Rectal smooth muscle tissue (tissue), 1 donor: ENCODE measurements around the gene CEBPA.

Source experiments
- H3K27ac ChIP-seq: one replicate; pipeline ENCODE4 v1.7.0; 2013; ENCODE audit warnings: low read depth, low read length, inconsistent platforms
- H3K27me3 ChIP-seq: one replicate; pipeline ENCODE4 v1.7.0; 2013; ENCODE audit warnings: low read length; ENCODE audit not compliant: control insufficient read depth, insufficient read depth
- H3K36me3 ChIP-seq: one replicate; pipeline ENCODE4 v1.7.0; 2013; ENCODE audit warnings: low read length; ENCODE audit not compliant: control insufficient read depth, insufficient read depth
- H3K4me1 ChIP-seq: one replicate; pipeline ENCODE4 v1.7.0; 2013; ENCODE audit warnings: low read length; ENCODE audit not compliant: control insufficient read depth, insufficient read depth
- H3K4me3 ChIP-seq: one replicate; pipeline ENCODE4 v1.7.0; 2013; ENCODE audit warnings: low read length
- H3K9ac ChIP-seq: one replicate; pipeline ENCODE4 v1.7.0; 2013; ENCODE audit warnings: low read length

CEBPA gene

GRCh38 chr19:33339016-33339984 is 37.0 kb upstream of the CEBPA start:
- H3K4me1 ChIP-seq = no peaks in the 10 kb centered on the region
- H3K27me3 ChIP-seq = no peaks in the 10 kb centered on the region
- H3K4me3 ChIP-seq = no peak overlapping the region
- no peaks in the 10 kb centered on the region for H3K36me3 ChIP-seq
- H3K9ac ChIP-seq = no peak overlapping the region
- H3K27ac ChIP-seq = no peak overlapping the region

- Histone ChIP-seq H3K9ac (no peak overlapping the region), H3K36me3 (no peaks in the 10 kb centered on the region), H3K27ac (no peak overlapping the region), H3K27me3 (no peaks in the 10 kb centered on the region), H3K4me3 (no peak overlapping the region), H3K4me1 (no peaks in the 10 kb centered on the region)
Measured at GRCh38 chr19:33335446-33335845, 33.1 kb upstream of the CEBPA start.

GRCh38 chr19:33334271-33334670 is 31.9 kb upstream of the CEBPA start:
- Histone ChIP-seq H3K27me3 (no peaks in the 10 kb centered on the region), H3K27ac (no peak overlapping the region), H3K4me3 (no peak overlapping the region), H3K36me3 (no peaks in the 10 kb centered on the region), H3K9ac (no peak overlapping the region), H3K4me1 (no peaks in the 10 kb centered on the region)

GRCh38 chr19:33333642-33334041 is 31.3 kb upstream of the CEBPA start:
- no peaks in the 10 kb centered on the region for H3K4me1 ChIP-seq
- H3K4me3 ChIP-seq = no peak overlapping the region
- H3K36me3 ChIP-seq = no peaks in the 10 kb centered on the region
- H3K27me3 ChIP-seq = no peaks in the 10 kb centered on the region
- no peak overlapping the region for H3K27ac ChIP-seq
- H3K9ac ChIP-seq = no peak overlapping the region

GRCh38 chr19:33333151-33333550 is 30.8 kb upstream of the CEBPA start:
- no peaks in the 10 kb centered on the region for H3K27me3 ChIP-seq

DNA sequence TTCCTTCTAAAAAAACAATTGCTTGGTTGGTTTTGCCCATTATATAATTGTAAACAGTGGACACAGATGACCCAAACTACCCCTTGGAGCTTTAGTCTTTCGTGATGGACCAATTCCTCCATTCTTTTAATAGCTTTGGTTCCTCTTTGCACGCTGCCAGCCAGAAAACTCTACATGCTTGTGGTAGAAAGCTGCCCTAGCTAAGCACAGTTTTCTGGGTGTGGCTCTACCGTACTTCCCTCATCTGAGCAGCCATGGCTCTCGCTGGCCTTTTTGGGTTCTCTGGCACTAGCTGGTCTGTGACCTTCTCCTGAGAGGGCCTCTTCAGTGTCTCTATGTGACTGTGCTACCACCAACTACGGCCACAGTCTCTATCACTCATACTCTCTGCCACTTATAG is 29.9 kb upstream of the CEBPA start:
- no peak overlapping the region for H3K4me3 ChIP-seq
- no peak overlapping the region for H3K9ac ChIP-seq
- no peaks in the 10 kb centered on the region for H3K27me3 ChIP-seq
- H3K4me1 ChIP-seq = no peaks in the 10 kb centered on the region
- no peak overlapping the region for H3K27ac ChIP-seq
- H3K36me3 ChIP-seq = no peaks in the 10 kb centered on the region

More at GRCh38 chr19:33333151-33333550, 30.8 kb upstream of the CEBPA start:
- H3K4me3 ChIP-seq = no peak overlapping the region
- H3K9ac ChIP-seq = no peak overlapping the region
- no peaks in the 10 kb centered on the region for H3K4me1 ChIP-seq
- H3K27ac ChIP-seq = no peak overlapping the region
- H3K36me3 ChIP-seq = no peaks in the 10 kb centered on the region

DNA sequence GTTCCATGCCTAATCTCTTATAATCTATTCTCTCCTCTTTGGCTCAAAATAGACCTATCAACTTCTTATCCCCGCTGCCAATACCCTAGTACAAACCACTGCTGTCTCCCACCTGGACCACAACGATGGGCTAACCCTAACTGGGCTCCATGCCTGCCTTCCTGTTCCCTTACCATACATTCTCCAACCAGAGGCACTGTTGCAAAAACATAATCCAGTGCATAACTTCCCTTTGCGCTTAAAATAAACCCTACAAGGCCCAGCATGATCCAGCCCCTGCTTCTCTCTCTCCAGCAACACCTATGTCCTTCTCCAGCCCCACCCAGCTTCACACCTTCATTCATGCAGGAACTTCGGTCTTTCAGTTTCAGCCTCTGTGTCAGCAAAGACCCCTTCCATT is 27.4 kb upstream of the CEBPA start:
- Histone ChIP-seq H3K9ac (no peak overlapping the region), H3K4me1 (no peaks in the 10 kb centered on the region)

GRCh38 chr19:33329060-33329459 is 26.7 kb upstream of the CEBPA start:
- Histone ChIP-seq H3K27ac (no peak overlapping the region), H3K4me1 (no peaks in the 10 kb centered on the region), H3K9ac (no peak overlapping the region), H3K27me3 (no peaks in the 10 kb centered on the region), H3K36me3 (no peaks in the 10 kb centered on the region), H3K4me3 (no peak overlapping the region)

More for the DNA sequence above, 27.4 kb upstream of the CEBPA start:
- no peaks in the 10 kb centered on the region for H3K36me3 ChIP-seq
- no peak overlapping the region for H3K4me3 ChIP-seq
- H3K27me3 ChIP-seq = no peaks in the 10 kb centered on the region
- H3K27ac ChIP-seq = no peak overlapping the region

DNA sequence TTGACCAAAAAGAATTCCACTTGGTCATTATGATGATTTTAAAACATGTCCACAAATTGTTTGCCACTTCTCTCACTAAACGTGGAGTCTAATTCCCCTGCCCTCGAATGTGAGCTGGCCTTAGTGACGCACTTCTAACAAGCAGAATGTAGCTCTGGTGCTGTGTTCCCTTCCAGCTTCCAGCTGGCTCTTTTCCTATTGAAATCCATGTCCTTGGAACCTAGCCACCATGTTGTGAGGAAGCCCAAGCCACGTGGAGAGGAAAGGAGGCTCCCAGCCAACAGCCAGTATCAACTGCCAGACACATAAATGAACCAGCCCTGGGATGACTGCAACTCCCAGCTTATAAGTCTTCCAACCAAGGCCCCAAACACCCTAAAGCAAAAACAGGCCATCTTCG is 23.6 kb upstream of the CEBPA start:
- Histone ChIP-seq H3K27me3 (no peaks in the 10 kb centered on the region), H3K4me1 (no peaks in the 10 kb centered on the region), H3K27ac (no peak overlapping the region), H3K36me3 (no peaks in the 10 kb centered on the region), H3K9ac (no peak overlapping the region), H3K4me3 (no peak overlapping the region)

GRCh38 chr19:33324628-33325027 is 22.3 kb upstream of the CEBPA start:
- no peaks in the 10 kb centered on the region for H3K4me1 ChIP-seq
- no peaks in the 10 kb centered on the region for H3K36me3 ChIP-seq
- no peak overlapping the region for H3K9ac ChIP-seq
- H3K27ac ChIP-seq = no peak overlapping the region
- H3K27me3 ChIP-seq = no peaks in the 10 kb centered on the region
- H3K4me3 ChIP-seq = no peak overlapping the region

DNA sequence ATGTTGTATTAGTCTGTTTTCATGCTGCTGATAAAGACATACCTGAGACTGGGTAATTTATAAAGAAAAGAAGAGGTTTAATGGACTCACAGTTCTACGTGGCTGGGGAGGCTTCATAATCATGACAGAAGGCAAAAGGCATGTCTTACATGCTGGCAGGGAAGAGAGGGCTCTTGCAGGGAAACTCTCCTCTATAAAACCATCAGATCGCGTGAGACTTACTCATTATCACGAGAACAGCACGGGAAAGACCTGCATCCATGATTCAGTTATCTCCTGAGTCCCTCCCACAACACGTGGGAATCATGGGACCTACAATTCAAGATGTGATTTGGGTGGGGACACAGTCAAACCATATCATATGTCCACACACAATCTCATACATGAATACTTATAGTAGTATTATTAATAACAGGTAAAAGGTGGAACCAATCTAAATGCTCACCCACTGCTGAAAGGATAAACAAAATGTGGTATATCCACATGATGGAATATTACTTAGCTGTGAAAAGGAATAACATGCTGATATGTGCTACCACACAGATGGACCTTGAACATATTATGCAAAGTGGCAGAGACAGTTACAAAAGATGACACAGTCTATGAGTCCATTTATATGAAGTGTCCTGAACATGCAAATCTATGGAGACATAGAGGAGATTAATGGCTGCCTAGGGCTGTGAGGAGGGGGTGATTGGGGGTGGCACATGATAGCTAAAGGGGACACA is 20.9 kb upstream of the CEBPA start:
- no peak overlapping the region for H3K9ac ChIP-seq
- no peak overlapping the region for H3K27ac ChIP-seq
- H3K4me1 ChIP-seq = no peaks in the 10 kb centered on the region
- no peaks in the 10 kb centered on the region for H3K36me3 ChIP-seq
- no peaks in the 10 kb centered on the region for H3K27me3 ChIP-seq
- H3K4me3 ChIP-seq = no peak overlapping the region

- Histone ChIP-seq H3K36me3 (no peaks in the 10 kb centered on the region), H3K27me3 (no peaks in the 10 kb centered on the region), H3K9ac (no peak overlapping the region), H3K4me1 (no peaks in the 10 kb centered on the region), H3K4me3 (no peak overlapping the region), H3K27ac (no peak overlapping the region)
Measured at GRCh38 chr19:33320636-33321035, 18.3 kb upstream of the CEBPA start.
